Measurements from ENCODE around the gene CSPG4.
A peak's percentile ranks its signal among the peaks of the same experiment; 100 is the strongest.
"Not testable (repeated sequence)": the region's sequence is repeated elsewhere in the genome, so short reads cannot be mapped to it uniquely, and the experiment has no call there.

CSPG4 gene

GRCh38 chr15:75687486-75688277, 25.0 kb downstream of the CSPG4 start:
- no peak for DNase-seq (ENCODE audit: low read depth)

- DNase-seq (ENCODE audit: low read depth): not testable (repeated sequence)
These were observed 26.4 kb downstream of the CSPG4 start for GRCh38 chr15:75686212-75686642.

- DNase-seq (ENCODE audit: low read depth): no peak
These were observed 27.5 kb downstream of the CSPG4 start for GRCh38 chr15:75685195-75685594.

GRCh38 chr15:75684648-75685047, 28.0 kb downstream of the CSPG4 start:
- DNase-seq (ENCODE audit: low read depth): no peak

DNA sequence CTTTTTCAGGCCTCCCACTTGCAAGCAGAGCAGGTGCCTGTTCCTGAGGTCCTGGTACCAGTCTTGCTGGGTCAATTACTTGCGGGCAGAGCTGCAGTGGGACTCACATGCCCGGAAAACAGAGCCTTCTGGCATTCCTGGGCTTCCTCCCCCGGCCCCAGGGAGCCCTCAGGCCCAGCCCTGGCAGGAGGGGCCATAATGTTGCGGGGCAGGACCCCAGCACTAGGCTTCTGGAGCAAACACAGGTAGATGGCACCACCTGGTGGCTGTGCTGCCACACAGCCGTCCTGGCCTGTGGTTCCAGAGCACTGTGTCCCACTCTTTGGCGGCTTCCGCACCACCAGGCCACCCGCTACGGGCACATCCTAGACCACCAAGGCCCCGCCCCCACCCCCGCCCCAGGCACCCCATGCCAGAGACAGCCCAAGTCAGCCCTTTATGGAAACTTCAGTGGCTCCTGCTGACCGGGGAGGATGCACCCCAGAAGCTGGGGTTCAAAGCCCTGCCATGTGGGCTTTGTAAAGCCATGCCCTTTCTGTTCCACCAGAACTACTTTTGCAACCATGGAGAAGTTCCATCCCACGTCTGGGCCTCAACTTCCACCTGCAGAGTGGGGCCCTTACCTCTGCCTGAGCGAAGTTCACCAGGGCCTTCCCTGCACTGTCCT, 28.9 kb downstream of the CSPG4 start:
- not testable (repeated sequence) for DNase-seq (ENCODE audit: low read depth)

DNA sequence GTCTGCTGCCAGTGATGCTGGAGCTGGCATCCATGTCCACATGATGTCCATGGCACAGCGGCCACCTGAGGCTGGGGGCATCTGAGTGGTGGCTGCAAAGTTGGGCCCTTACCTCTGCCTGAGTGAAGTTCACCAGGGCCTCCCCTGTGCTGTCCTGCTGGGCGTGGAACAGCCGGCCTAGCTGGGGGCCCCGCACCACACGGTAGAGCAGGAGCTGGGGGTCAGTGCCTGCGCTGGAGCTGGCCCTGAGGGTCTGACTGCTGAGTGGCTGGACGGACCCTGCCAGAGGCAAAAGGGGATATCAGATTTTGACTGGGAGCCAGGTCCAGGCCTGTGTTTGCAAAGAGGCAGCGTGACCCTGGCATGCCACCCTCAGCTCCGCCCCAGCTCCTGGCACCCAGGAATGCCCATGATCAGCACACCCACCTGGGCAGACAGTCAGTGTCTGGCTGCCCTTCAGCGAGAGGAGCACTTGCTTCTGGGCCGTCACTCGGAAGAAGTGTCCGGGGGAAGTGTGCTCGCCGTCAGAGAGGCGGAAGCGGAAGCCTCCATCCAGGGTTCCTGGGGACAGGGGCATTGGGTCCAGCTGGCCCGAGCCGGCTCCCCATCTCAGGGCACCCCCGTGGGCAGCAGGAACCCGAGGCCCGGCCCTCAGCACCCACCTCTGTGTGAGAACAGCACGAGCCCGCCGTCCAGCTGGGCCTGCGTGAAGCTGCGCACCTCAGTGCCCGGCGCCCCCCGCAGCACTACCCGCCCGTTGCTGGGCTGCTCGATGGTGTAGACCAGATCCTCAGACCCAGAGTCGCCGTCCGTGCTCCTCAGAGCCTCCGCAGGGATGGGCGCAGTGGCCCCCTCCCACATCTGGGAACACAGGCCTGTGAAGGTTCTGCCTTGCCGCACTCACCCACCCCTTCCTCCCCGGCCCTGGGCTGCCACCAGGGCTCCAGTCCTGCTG, 30.2 kb downstream of the CSPG4 start:
- no peak for DNase-seq (ENCODE audit: low read depth)

GRCh38 chr15:75680007-75680789, 32.5 kb downstream of the CSPG4 start:
- no peak for DNase-seq (ENCODE audit: low read depth)

DNA sequence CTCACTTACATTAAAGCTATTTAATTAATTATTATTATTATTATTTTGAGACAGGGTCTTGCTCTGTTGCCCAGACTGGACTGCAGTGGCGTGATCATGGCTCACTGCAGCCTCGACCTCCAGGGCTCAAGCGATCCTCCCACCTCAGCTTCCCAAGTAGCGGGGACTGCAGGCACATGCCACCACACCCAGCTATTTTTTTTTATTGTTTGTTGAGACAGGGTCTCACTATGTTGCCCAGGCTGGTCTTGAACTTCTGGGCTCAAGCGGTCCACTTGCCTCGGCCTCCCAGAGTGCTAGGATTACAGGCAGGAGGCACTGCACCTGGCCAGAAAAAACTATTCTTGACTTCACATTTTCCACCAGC, 34.3 kb downstream of the CSPG4 start:
- DNase-seq (ENCODE audit: low read depth): not testable (repeated sequence)

GRCh38 chr15:75677465-75678323, 35.0 kb downstream of the CSPG4 start:
- no peak for DNase-seq (ENCODE audit: low read depth)

- no peak for DNase-seq (ENCODE audit: low read depth)
These were observed 35.8 kb downstream of the CSPG4 start for GRCh38 chr15:75676688-75677464.

DNA sequence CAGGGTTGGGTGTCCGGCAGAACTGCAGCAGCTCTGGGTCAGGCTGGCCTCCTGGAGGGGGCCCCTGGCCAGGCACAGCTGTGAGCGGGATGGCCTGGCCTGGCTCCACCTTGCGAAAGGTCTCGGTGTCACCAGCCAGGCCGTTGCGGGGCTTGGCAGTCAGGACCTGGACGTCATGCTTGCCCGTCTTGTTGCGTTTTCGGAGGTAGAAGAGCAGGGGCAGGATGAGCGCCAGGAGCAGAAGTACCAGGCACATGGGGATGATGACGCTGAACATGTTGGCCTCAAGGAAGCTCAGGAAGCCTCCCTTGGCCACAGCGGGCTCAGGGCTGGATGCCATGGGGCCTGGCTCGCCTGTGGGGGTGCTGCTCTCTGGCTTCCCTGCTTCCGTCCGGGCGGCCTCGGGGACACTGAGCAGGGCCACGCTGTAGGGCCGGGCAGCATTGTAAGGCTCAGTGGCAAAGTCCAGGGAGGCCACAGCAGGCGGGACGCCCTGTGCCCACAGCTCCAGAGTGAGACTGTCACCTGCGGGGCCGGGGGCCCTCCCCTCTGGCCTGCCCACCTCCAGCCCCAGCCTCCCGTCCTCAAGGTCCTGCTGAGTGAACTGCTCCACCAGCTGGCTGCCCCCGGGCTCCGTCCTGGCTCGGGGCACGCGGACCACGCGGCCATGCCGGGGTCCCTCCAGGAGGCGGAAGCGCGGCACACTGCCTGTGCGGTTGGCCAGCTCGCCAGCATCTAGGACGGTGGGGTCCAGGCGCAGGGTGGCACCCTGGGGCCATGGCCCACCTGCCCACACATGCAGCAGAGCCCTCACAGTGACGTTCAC, 36.9 kb downstream of the CSPG4 start:
- DNase-seq (ENCODE audit: low read depth): no peak

- no peak for DNase-seq (ENCODE audit: low read depth)
These were observed 38.3 kb downstream of the CSPG4 start for GRCh38 chr15:75674366-75674765.

DNA sequence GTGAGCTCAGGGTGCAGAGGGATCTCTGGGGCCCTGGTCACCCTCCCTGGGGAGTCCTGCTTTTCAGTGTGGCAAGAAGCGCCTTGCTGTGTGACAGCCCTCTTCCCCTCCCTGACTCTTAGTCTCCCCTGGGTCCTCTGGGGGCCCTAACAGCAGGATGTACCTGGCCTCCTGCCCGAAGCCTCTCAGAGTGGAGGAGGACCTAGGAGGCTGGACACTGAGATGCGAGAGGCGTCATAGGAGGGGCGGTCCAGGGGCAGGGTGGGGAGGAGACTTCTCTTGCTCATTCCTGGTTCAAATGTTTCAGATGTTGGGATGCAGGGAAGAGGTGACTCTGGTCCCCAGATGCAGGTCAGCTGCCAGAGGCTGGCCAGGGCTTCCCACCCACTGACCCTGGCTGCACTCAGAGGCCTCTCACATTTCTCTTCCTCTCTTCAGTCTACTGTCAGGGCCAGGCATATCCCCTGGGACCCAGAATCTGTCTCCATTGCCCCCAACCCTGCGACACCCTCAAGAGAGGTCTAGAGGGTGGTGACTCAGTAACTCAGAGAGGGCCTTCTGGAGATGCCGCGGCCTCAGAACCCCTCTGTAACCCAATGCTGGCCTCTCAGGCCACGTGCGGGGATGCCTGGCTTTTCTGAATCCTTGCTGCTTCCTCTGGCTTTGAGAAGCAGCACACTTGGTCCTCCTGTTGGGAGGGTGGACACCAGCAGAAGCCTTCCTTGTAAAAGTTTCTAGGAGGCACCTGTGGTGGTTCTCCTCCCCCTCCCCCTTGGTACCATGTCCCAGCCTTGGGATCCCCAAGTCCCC, 39.0 kb downstream of the CSPG4 start:
- no peak for DNase-seq (ENCODE audit: low read depth)

- peak; percentile 47 for DNase-seq (ENCODE audit: low read depth)
These were observed 39.8 kb downstream of the CSPG4 start for GRCh38 chr15:75672646-75673425.

GRCh38 chr15:75671730-75672602, 40.7 kb downstream of the CSPG4 start:
- no peak for DNase-seq (ENCODE audit: low read depth)

GRCh38 chr15:75669879-75670212, 42.8 kb downstream of the CSPG4 start:
- no peak for DNase-seq (ENCODE audit: low read depth)

All from HS-5 (cell line).